Thoracic aorta (tissue), 2 donors: ENCODE data around the gene ANO1. TPM values are rescaled to one million over a fixed set of nuclear protein-coding genes. Genes with fewer than 3 reads are reported as not detected.

Source experiments
- ATAC-seq: fragments of 150-250 bp; one replicate; pipeline ENCODE4 v1.8.0; 2017; ENCODE audit warnings: low read depth; ENCODE audit not compliant: insufficient number of reproducible peaks, low FRiP score
- DNase-seq: peaks from one replicate; pipeline ENCODE4 v3.0.0-alpha.2; 2020; ENCODE audit warnings: low spot score
- H3K27ac ChIP-seq, 2 donors: fragments of 200-600 bp; sonication (generic); 1 replicate in 1 of 2; 2 replicates in 1 of 2; pipeline ENCODE4 v1.5.1; 2016; ENCODE audit warnings: mild to moderate bottlenecking in 2 of 2, moderate library complexity in 2 of 2
- H3K27me3 ChIP-seq: fragments of 200-600 bp; sonication (generic); replicated peaks from 2 replicates; pipeline ENCODE4 v1.6.0; 2016; ENCODE audit warnings: mild to moderate bottlenecking; ENCODE audit not compliant: insufficient read depth
- H3K36me3 ChIP-seq: fragments of 200-600 bp; sonication (generic); one replicate; pipeline ENCODE4 v1.5.1; 2016
- H3K4me1 ChIP-seq, 2 donors: fragments of 200-600 bp; sonication (generic); 1 replicate in 1 of 2; 2 replicates in 1 of 2; pipeline versions ENCODE4 v1.5.1 to v1.6.0; 2016; ENCODE audit warnings: low read depth in 2 of 2, mild to moderate bottlenecking in 1 of 2; ENCODE audit not compliant: control insufficient read depth in 1 of 2
- H3K4me3 ChIP-seq: fragments of 200-600 bp; sonication (generic); 2 replicates; pipeline ENCODE4 v1.5.1; 2016; ENCODE audit warnings: mild to moderate bottlenecking
- H3K9me3 ChIP-seq: fragments of 200-600 bp; sonication (generic); 2 replicates; pipeline ENCODE4 v1.5.1; 2016
- total RNA-seq, 2 donors: library from RNA; depleted of rRNA; stranded (reverse); fragments of >200 nt; gene quantifications; one replicate each; pipeline versions ENCODE4 v1.1.0 to v1.2.3, GENCODE V29; 2016
- TF ChIP-seq, protein P1 (sequence below): fragments of 200-600 bp; sonication (generic); IDR thresholded peaks from one replicate; pipeline ENCODE4 v1.5.1; 2019; ENCODE audit warnings: antibody characterized with exemption

Gene ANO1
- total RNA-seq, 2 donors from 2014 or later = 122 to 161 TPM

DNA sequence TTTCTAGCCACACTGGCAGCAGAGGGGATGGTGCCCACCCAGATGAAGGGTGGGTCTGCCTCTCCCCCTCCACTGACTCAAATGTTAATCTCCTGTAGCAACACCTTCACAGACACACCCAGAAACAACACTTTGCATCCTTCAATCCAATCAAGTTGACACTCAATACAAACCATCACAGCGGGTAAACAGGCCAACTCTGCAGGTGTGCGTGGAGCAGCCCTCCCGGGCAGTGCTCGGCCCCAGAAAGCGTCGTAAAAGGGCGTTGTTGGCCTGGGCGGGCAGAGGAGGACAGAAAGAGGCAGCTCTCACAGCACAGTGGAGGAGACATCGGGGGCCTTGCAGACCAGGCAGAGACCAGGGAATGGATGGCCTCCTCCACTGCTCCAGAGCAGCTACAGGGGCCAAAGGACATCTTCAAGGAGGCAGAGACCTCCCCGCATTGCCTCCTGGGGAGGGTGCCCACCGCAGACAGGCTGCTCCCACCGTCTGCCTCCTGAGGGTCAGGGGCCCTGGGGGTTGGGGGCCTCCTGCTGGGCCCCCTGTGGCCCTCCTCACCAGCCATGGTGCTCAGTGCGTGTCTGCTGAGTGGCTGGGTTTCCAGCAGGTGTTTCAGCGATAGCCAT is 68.9 kb downstream of the ANO1 start:
- ATAC-seq = no peak
- H3K36me3 ChIP-seq = peaks cover 66% of the 10 kb centered on the region
- peaks cover 0 to 6% of the 10 kb centered on the region in 2 donors for H3K4me1 ChIP-seq
- H3K27ac ChIP-seq = no peak overlapping the region
- DNase-seq = no peak
- no peaks in the 10 kb centered on the region for H3K27me3 ChIP-seq
- H3K9me3 ChIP-seq = no peaks in the 10 kb centered on the region
- no peak overlapping the region for H3K4me3 ChIP-seq
- TF ChIP-seq, protein P1, sequence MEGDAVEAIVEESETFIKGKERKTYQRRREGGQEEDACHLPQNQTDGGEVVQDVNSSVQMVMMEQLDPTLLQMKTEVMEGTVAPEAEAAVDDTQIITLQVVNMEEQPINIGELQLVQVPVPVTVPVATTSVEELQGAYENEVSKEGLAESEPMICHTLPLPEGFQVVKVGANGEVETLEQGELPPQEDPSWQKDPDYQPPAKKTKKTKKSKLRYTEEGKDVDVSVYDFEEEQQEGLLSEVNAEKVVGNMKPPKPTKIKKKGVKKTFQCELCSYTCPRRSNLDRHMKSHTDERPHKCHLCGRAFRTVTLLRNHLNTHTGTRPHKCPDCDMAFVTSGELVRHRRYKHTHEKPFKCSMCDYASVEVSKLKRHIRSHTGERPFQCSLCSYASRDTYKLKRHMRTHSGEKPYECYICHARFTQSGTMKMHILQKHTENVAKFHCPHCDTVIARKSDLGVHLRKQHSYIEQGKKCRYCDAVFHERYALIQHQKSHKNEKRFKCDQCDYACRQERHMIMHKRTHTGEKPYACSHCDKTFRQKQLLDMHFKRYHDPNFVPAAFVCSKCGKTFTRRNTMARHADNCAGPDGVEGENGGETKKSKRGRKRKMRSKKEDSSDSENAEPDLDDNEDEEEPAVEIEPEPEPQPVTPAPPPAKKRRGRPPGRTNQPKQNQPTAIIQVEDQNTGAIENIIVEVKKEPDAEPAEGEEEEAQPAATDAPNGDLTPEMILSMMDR = no peak

DNA sequence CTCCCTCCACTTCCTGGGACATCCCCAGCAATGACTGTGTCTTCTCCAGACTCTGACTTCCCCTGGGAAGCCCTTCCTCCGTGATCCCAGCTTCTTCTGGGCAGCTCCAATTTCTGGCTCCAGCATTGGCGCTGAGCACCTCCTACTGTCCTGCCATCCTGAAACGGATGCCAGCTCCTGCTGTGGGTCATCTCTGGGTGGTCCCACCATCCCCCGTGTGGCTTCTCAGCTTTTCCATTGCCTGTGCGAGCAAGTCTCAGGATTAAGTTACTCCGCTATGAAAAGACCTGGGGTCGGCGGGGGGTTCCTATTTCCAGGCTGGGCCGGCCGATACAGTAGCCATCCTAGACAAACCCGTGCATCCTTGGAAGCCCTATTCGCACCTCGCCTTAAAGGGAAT is 69.6 kb downstream of the ANO1 start:
- Histone ChIP-seq H3K27me3 (no peaks in the 10 kb centered on the region), H3K27ac (no peak overlapping the region), H3K4me1 (no peaks in the 10 kb centered on the region), H3K4me3 (no peak overlapping the region), H3K9me3 (no peaks in the 10 kb centered on the region), H3K36me3 (peaks cover 72% of the 10 kb centered on the region)
- DNase-seq = no peak
- ATAC-seq = no peak
- TF ChIP-seq, protein P1 = no peak

GRCh38 chr11:70151671-70152070 is 73.6 kb downstream of the ANO1 start:
- H3K4me1 ChIP-seq = no peaks in the 10 kb centered on the region
- TF ChIP-seq, protein P1 = no peak
- H3K27me3 ChIP-seq = no peaks in the 10 kb centered on the region
- ATAC-seq (no peak), DNase-seq (no peak)
- no peak overlapping the region for H3K4me3 ChIP-seq
- H3K27ac ChIP-seq = no peak overlapping the region
- H3K9me3 ChIP-seq = no peaks in the 10 kb centered on the region
- peaks cover 69% of the 10 kb centered on the region for H3K36me3 ChIP-seq

DNA sequence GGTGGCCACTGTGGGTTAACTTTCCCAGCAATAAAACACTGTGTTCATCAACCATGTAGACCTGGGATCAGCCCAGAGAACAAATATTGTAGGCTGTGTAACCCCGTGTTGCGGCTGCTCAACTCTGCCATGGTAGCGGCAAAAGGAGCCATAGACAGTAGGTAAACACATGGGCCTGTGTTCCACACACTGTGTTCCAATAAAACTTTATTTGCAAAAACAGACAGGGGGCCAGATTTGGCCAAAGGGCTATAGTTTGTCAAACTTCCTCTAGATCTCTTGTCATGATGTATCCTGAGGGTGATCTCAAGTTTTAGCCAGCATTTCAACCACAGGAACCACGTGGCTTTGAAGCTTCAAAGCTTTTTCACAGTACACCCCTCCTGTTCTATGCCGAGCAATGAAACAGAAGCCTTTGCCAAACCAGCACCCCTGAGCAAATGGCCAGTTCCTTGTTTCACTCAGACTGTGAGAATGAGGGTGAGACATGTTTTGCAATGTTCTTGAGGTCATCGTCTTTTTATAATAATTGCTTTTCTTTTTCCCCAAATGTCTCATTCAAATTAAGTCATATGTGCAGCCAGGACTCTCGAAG is 75.1 kb downstream of the ANO1 start:
- Histone ChIP-seq H3K4me3 (no peak overlapping the region), H3K9me3 (no peaks in the 10 kb centered on the region), H3K27me3 (no peaks in the 10 kb centered on the region), H3K27ac (no peak overlapping the region), H3K36me3 (peaks cover 60% of the 10 kb centered on the region), H3K4me1 (peaks cover 0 to under 1% of the 10 kb centered on the region in 2 donors)
- TF ChIP-seq, protein P1 = no peak
- ATAC-seq (no peak), DNase-seq (no peak)

DNA sequence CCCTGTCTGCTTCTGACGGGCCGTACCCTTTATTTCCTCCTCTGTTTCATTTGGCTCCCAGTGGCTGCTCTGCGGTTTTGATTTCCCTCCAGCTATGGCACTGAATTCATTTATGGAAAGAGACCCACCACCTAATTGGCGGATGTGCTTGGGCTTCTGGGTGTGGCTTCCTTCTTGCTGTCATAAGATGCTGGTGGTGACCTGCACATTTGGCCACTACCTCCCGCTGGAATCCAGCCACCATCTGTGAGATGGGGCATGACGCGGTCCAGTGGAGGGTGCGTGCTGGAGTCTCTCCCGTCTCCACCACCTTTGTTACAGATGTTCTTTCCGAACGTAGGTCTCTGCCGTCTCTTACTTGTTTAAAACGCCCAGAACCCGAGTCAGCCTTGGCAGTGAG is 77.3 kb downstream of the ANO1 start:
- Histone ChIP-seq H3K27ac (no peak overlapping the region), H3K36me3 (peaks cover 44% of the 10 kb centered on the region)

More for the DNA sequence above, 77.3 kb downstream of the ANO1 start:
- no peak overlapping the region for H3K4me3 ChIP-seq
- TF ChIP-seq, protein P1 = no peak
- no peaks in the 10 kb centered on the region for H3K9me3 ChIP-seq
- H3K4me1 ChIP-seq = peaks cover 4 to 21% of the 10 kb centered on the region in 2 donors
- ATAC-seq (no peak), DNase-seq (no peak)
- H3K27me3 ChIP-seq = no peaks in the 10 kb centered on the region
